GM23338 (cell line): ENCODE data around the gene SLX9. TPM values are rescaled to one million over a fixed set of nuclear protein-coding genes. Genes with fewer than 3 reads are reported as not detected.

Experiments used
- ATAC-seq: fragments of 200-7000 bp; cut with Tn5 transposase; 3 replicates; pipeline ENCODE4 v1.9.1; 2020
- DNase-seq: peaks from one replicate; pipeline ENCODE4 v3.0.0-alpha.2; 2015; ENCODE audit warnings: low spot score
- H2AFZ ChIP-seq: fragments of 200-600 bp; sonication (generic); 2 replicates; pipeline ENCODE4 v1.8.0; 2016; ENCODE audit warnings: antibody characterized with exemption, mild to moderate bottlenecking, moderate library complexity
- H3F3A ChIP-seq: fragments of 200-600 bp; sonication (generic); replicated peaks from 2 replicates; pipeline ENCODE4 v1.8.0; 2017; ENCODE audit warnings: antibody characterized with exemption, mixed run types, low read depth
- H3K27ac ChIP-seq: fragments of 200-600 bp; sonication (generic); 2 replicates; pipeline ENCODE4 v1.6.1; 2016; ENCODE audit warnings: low read depth
- H3K27me3 ChIP-seq: fragments of 200-600 bp; sonication (generic); 2 replicates; pipeline ENCODE4 v1.8.0; 2016; ENCODE audit warnings: mild to moderate bottlenecking, mixed run types, moderate library complexity; ENCODE audit not compliant: insufficient read depth
- H3K36me3 ChIP-seq: fragments of 200-600 bp; sonication (generic); 2 replicates; pipeline ENCODE4 v1.8.0; 2016; ENCODE audit warnings: mild to moderate bottlenecking; ENCODE audit not compliant: insufficient read depth
- H3K4me1 ChIP-seq: fragments of 200-600 bp; sonication (generic); 2 replicates; pipeline ENCODE4 v1.8.0; 2016; ENCODE audit warnings: mild to moderate bottlenecking, moderate library complexity; ENCODE audit not compliant: insufficient read depth
- H3K4me2 ChIP-seq: fragments of 200-600 bp; sonication (generic); 2 replicates; pipeline ENCODE4 v1.7.1; 2017; ENCODE audit warnings: mixed run types
- H3K4me3 ChIP-seq: fragments of 200-600 bp; sonication (generic); 2 replicates; pipeline ENCODE4 v1.6.1; 2016; ENCODE audit warnings: mixed run types
- H3K79me2 ChIP-seq: fragments of 200-600 bp; sonication (generic); replicated peaks from 2 replicates; pipeline ENCODE4 v1.8.0; 2017; ENCODE audit warnings: mild to moderate bottlenecking; ENCODE audit not compliant: insufficient read depth
- H3K9me2 ChIP-seq: fragments of 200-600 bp; sonication (generic); 2 replicates; pipeline ENCODE4 v1.8.0; 2017; ENCODE audit not compliant: insufficient read depth
- H4K20me1 ChIP-seq: fragments of 200-600 bp; sonication (generic); replicated peaks from 2 replicates; pipeline ENCODE4 v1.8.0; 2017; ENCODE audit warnings: mild to moderate bottlenecking; ENCODE audit not compliant: insufficient read depth
- H3K27ac Mint-ChIP-seq: 2 replicates; pipeline ENCODE4 v1.8.0; 2020; ENCODE audit warnings: inconsistent platforms, mild to moderate bottlenecking, moderate library complexity, mixed read lengths
- H3K27me3 Mint-ChIP-seq: 3 replicates; pipeline ENCODE4 v1.8.0; 2022; ENCODE audit warnings: low read depth, mild to moderate bottlenecking, moderate library complexity, mixed read lengths, inconsistent platforms; ENCODE audit not compliant: insufficient read depth, poor library complexity
- H3K36me3 Mint-ChIP-seq: 3 replicates; pipeline ENCODE4 v1.8.0; 2021; ENCODE audit warnings: low read depth, mild to moderate bottlenecking, inconsistent platforms, moderate library complexity, mixed read lengths
- H3K4me1 Mint-ChIP-seq: 3 replicates; pipeline ENCODE4 v1.8.0; 2020; ENCODE audit warnings: mild to moderate bottlenecking, inconsistent platforms, mixed read lengths
- H3K4me3 Mint-ChIP-seq: 3 replicates; pipeline ENCODE4 v1.8.0; 2021; ENCODE audit warnings: moderate library complexity, mild to moderate bottlenecking, inconsistent platforms, mixed read lengths
- H3K9me3 Mint-ChIP-seq: 3 replicates; pipeline ENCODE4 v1.8.0; 2020; ENCODE audit warnings: moderate library complexity, mild to moderate bottlenecking, inconsistent platforms, mixed read lengths
- CREB1 ChIP-seq: fragments of 250-450 bp; sonication (Bioruptor Pico); IDR thresholded peaks from 2 replicates; pipeline ENCODE4 v1.5.0; 2020; ENCODE audit warnings: low read depth, mild to moderate bottlenecking, moderate library complexity
- CTCF ChIP-seq, 2 experiments: fragments of 200-600 bp in 1 of 2; sonication (generic) in 1 of 2; conservative IDR thresholded peaks; 2 replicates each; pipeline versions ENCODE4 v1.5.1 to v1.6.1; 2016 to 2017; ENCODE audit warnings: antibody characterized with exemption in 2 of 2, low read depth in 2 of 2, mild to moderate bottlenecking in 2 of 2, moderate library complexity in 1 of 2
- ETS1 ChIP-seq: IDR thresholded peaks from 2 replicates; pipeline ENCODE4 v1.6.1; 2016; ENCODE audit warnings: antibody characterized with exemption
- EZH2 ChIP-seq: fragments of 200-600 bp; sonication (generic); IDR thresholded peaks from one replicate; pipeline ENCODE4 v1.8.0; 2017; ENCODE audit warnings: antibody characterized with exemption, mild to moderate bottlenecking, low read depth; ENCODE audit not compliant: unreplicated experiment
- EZH2phosphoT487 ChIP-seq: fragments of 200-600 bp; sonication (generic); IDR thresholded peaks from one replicate; pipeline ENCODE4 v1.8.1; 2018; ENCODE audit warnings: antibody characterized with exemption; ENCODE audit not compliant: unreplicated experiment
- JUNB ChIP-seq: IDR thresholded peaks from one replicate; pipeline ENCODE4 v1.6.1; 2016; ENCODE audit warnings: antibody characterized with exemption; ENCODE audit not compliant: unreplicated experiment
- NANOG ChIP-seq: IDR thresholded peaks from 2 replicates; pipeline ENCODE4 v1.6.1; 2016; ENCODE audit warnings: antibody characterized with exemption, borderline replicate concordance
- polyA plus RNA-seq: library from polyadenylated mRNA; unstranded; fragments of >200 nt; fragmentation: Nextera tagmentation; extraction: Ambion mirVana; gene quantifications from 2 replicates; pipeline ENCODE4 v1.2.1, GENCODE V29; 2016
- total RNA-seq: library from RNA; depleted of rRNA; stranded (reverse); fragments of >200 nt; shearing (Covaris generic); gene quantifications from 2 replicates; pipeline ENCODE4 v1.2.3, GENCODE V29; 2014

SLX9 gene
- total and polyA plus RNA-seq, 2 experiments from 2014 or later = 41.5 to 46.9 TPM

GRCh38 chr21:44947930-44948331 is 8.1 kb downstream of the SLX9 start:
- Histone ChIP-seq H4K20me1 (peaks cover 43% of the 10 kb centered on the region), H3K4me3 (no peak overlapping the region), H3K79me2 (peaks cover 79% of the 10 kb centered on the region), H2AFZ (no peak overlapping the region), H3K27me3 (no peaks in the 10 kb centered on the region), H3K4me2 (no peak overlapping the region), H3K36me3 (no peaks in the 10 kb centered on the region; the same call in 1 of the 2 replicates), H3F3A (no peaks in the 10 kb centered on the region), H3K4me1 (no peaks in the 10 kb centered on the region), H3K9me2 (no peaks in the 10 kb centered on the region), H3K27ac (no peak overlapping the region)
- ATAC-seq (no peak), DNase-seq (no peak)
- no peak for TF ChIP-seq ETS1
- TF ChIP-seq CREB1 (CRISPR knock-in tag) = no peak
- TF ChIP-seq EZH2 = no peak
- Mint-ChIP-seq H3K36me3 (peaks cover 40% of the 10 kb centered on the region), H3K9me3 (no peaks in the 10 kb centered on the region), H3K27ac (no peak overlapping the region), H3K27me3 (peaks cover 5% of the 10 kb centered on the region), H3K4me1 (peaks cover 4% of the 10 kb centered on the region; the same call in 2 of the 3 replicates), H3K4me3 (no peak overlapping the region)

DNA sequence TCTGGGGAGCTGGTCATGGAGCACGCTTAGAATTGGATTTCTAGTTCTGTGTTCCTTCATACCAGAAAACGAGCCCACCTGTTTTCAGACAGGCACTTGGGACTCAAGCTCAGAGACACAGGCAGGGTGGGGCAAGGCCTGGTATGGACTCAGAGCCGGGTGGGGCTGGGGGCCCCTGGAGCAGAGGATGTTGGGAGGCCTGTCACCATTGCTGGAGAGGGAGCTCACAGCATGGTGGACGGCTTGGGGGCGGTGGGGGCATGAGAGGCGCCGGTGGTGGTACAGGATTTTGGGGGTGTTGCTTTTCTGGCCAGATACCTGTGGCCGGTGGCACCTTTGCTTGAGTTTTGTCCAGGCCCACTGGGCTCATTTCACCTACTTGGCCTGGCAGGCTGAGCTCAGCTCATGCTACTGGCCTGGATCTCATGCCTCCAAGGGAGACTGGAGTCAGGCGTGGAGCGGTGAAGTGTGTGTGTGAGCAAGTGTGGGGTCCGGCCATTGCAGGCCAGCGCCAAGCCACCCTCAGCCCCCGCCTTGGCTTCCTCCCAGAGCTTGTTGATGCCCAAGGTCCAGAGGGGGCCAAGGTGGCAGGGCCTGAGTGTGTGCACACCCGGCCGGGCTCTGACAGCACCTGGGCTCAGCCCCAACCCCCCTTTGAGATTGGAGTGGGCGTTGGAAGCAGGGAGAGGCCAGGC is 8.7 kb downstream of the SLX9 start:
- Histone ChIP-seq H3K27me3 (no peaks in the 10 kb centered on the region), H3K4me1 (no peaks in the 10 kb centered on the region), H3K4me2 (no peak overlapping the region), H4K20me1 (peaks cover 39% of the 10 kb centered on the region), H3K4me3 (no peak overlapping the region), H3K9me2 (no peaks in the 10 kb centered on the region), H3K79me2 (peaks cover 77% of the 10 kb centered on the region), H3K27ac (no peak overlapping the region), H3F3A (no peaks in the 10 kb centered on the region), H3K36me3 (no peaks in the 10 kb centered on the region; the same call in 1 of the 2 replicates), H2AFZ (no peak overlapping the region)
- peaks cover 35% of the 10 kb centered on the region for H3K36me3 Mint-ChIP-seq
- no peaks in the 10 kb centered on the region for H3K9me3 Mint-ChIP-seq
- TF ChIP-seq JUNB = no peak
- TF ChIP-seq CTCF (conservative IDR thresholded peaks at IDR 0.05; ENCODE audit: low read depth in 2 of 2) = no peak
- TF ChIP-seq EZH2phosphoT487 = no peak
- TF ChIP-seq NANOG = no peak
- DNase-seq (no peak), ATAC-seq (no peak)
- no peak overlapping the region for H3K27ac Mint-ChIP-seq
- no peak overlapping the region for H3K4me3 Mint-ChIP-seq
- peaks cover 4% of the 10 kb centered on the region; the same call in 2 of the 3 replicates for H3K4me1 Mint-ChIP-seq
- H3K27me3 Mint-ChIP-seq = peaks cover 5% of the 10 kb centered on the region
